ENCODE results near the gene LRRC8C. TPM values are rescaled to one million over a fixed set of nuclear protein-coding genes. Genes with fewer than 3 reads are reported as not detected.
A peak's percentile ranks its signal among the peaks of the same experiment; 100 is the strongest.

Gene LRRC8C
- total RNA-seq, 2 donors from 2014 or later: 9.0 to 11.5 TPM

- no peak for TF ChIP-seq CTCF (IDR thresholded peaks at IDR 0.05)
- Histone ChIP-seq H3K27ac (peak overlapping the region in 1 of 2 donors; percentile 31), H3K4me3 (no peak overlapping the region), H3K36me3 (no peaks in the 10 kb centered on the region), H3K4me1 (peaks cover 0 to 50% of the 10 kb centered on the region in 2 donors), H3K27me3 (no peaks in the 10 kb centered on the region), H3K9me3 (no peaks in the 10 kb centered on the region)
- DNase-seq (ENCODE audit: low spot score): no peak
Measured at GRCh38 chr1:89723144-89723543, 90.2 kb downstream of the LRRC8C start.

- no peaks in the 10 kb centered on the region for H3K9me3 ChIP-seq
- peak overlapping the region; percentile 31 to 50 for H3K27ac ChIP-seq
- no peak overlapping the region for H3K4me3 ChIP-seq
- H3K36me3 ChIP-seq: no peaks in the 10 kb centered on the region
- H3K27me3 ChIP-seq: no peaks in the 10 kb centered on the region
- peaks cover 0 to 47% of the 10 kb centered on the region in 2 donors for H3K4me1 ChIP-seq
- no peak for TF ChIP-seq CTCF (IDR thresholded peaks at IDR 0.05)
- DNase-seq (ENCODE audit: low spot score): peak; percentile 70
Measured at GRCh38 chr1:89723863-89724262, 90.9 kb downstream of the LRRC8C start.

GRCh38 chr1:89724369-89725010, 91.6 kb downstream of the LRRC8C start:
- peak; percentile 62 for DNase-seq (ENCODE audit: low spot score)
- Histone ChIP-seq H3K27ac (peak overlapping the region; percentile 31 to 34), H3K4me1 (peaks cover 0 to 41% of the 10 kb centered on the region in 2 donors), H3K4me3 (no peak overlapping the region), H3K27me3 (no peaks in the 10 kb centered on the region), H3K36me3 (no peaks in the 10 kb centered on the region), H3K9me3 (no peaks in the 10 kb centered on the region)
- TF ChIP-seq CTCF (IDR thresholded peaks at IDR 0.05): no peak

DNA sequence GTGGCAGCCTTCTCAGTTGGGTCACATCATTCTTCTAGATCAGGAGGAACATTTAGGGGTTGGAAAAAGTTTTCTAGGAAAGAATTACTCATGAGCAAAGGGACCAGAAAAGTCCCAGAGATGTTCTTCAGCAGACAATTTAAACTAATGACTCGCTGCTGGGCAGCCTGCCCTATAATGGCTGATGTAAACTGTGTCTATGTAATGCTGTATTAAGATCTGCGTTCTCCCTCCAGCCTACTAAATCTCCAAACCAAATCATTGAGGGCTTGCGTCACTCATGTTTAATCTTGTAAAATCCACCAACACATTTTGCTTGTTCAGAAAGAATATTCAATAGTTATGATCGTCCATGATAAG, 92.1 kb downstream of the LRRC8C start:
- no peaks in the 10 kb centered on the region for H3K9me3 ChIP-seq
- no peak for DNase-seq (ENCODE audit: low spot score)
- peak overlapping the region; percentile 31 to 34 for H3K27ac ChIP-seq
- TF ChIP-seq CTCF (IDR thresholded peaks at IDR 0.05): no peak
- H3K36me3 ChIP-seq: no peaks in the 10 kb centered on the region
- no peak overlapping the region for H3K4me3 ChIP-seq
- peaks cover 0 to 36% of the 10 kb centered on the region in 2 donors for H3K4me1 ChIP-seq
- no peaks in the 10 kb centered on the region for H3K27me3 ChIP-seq

GRCh38 chr1:89725631-89726030, 92.7 kb downstream of the LRRC8C start:
- Histone ChIP-seq H3K27ac (peak overlapping the region in 1 of 2 donors; percentile 31), H3K36me3 (no peaks in the 10 kb centered on the region), H3K27me3 (no peaks in the 10 kb centered on the region), H3K9me3 (no peaks in the 10 kb centered on the region), H3K4me3 (no peak overlapping the region), H3K4me1 (peaks cover 0 to 29% of the 10 kb centered on the region in 2 donors)
- DNase-seq (ENCODE audit: low spot score): no peak
- TF ChIP-seq CTCF (IDR thresholded peaks at IDR 0.05): no peak
